ENCODE data around the gene SNAP29. TPM values are rescaled to one million over a fixed set of nuclear protein-coding genes. Genes with fewer than 3 reads are reported as not detected.

SNAP29 gene
- total and polyA plus RNA-seq, 9 of the 15 experiments (the other 6 are each of a cell fraction or from before 2014, with no cell fraction given) = 19.5 to 250 (median 75.9) TPM

DNA sequence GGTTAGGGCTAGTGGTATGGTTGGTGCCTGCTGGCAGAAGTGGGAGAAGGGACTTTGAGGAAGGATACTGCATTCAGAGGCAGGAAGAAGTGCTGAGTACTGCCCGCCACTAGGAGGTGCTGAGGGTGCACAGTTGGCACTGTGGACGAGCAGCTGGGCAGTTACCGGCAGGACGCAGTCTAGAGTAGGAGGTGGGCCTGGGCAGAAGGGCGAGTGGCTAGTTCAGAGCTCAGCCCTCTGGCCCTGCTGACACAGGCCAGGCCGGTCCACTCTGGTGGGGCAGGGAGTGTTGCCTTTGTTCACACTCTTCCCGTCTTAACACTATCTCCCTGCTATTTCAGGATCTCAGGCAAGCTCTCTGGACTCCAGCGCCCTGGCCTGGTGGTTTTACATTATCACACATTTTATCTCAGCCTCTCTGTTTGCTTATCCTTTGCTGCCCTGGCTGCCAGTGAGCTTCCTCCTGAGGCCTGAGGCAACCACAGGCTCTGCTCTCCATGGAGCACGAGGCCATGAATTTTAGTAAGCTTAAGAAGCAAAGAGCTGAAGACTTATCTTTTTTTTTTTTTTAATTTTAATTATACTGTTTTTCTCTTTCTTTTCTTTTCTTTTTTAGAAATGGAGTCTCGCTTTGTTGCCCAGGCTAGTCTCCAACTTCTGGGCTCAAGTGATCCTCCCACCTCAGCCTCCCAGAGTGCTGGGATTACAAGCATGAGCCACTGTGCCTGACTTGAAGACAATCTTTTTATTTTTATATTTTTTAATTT is 26.9 kb downstream of the SNAP29 start (continued):
- TF ChIP-seq, protein P1, sequence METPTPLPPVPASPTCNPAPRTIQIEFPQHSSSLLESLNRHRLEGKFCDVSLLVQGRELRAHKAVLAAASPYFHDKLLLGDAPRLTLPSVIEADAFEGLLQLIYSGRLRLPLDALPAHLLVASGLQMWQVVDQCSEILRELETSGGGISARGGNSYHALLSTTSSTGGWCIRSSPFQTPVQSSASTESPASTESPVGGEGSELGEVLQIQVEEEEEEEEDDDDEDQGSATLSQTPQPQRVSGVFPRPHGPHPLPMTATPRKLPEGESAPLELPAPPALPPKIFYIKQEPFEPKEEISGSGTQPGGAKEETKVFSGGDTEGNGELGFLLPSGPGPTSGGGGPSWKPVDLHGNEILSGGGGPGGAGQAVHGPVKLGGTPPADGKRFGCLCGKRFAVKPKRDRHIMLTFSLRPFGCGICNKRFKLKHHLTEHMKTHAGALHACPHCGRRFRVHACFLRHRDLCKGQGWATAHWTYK (CRISPR knock-in tag; IDR thresholded peaks at IDR 0.05) = peak; percentile 98
- TF ChIP-seq, protein P2, sequence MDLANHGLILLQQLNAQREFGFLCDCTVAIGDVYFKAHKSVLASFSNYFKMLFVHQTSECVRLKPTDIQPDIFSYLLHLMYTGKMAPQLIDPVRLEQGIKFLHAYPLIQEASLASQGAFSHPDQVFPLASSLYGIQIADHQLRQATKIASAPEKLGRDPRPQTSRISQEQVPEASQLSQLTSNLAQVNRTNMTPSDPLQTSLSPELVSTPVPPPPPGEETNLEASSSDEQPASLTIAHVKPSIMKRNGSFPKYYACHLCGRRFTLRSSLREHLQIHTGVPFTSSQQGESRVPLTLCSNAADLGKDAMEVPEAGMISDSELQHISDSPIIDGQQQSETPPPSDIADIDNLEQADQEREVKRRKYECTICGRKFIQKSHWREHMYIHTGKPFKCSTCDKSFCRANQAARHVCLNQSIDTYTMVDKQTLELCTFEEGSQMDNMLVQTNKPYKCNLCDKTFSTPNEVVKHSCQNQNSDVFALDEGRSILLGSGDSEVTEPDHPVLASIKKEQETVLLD (IDR thresholded peaks at IDR 0.05) = peak; percentile 95
- TF ChIP-seq NR2C2 (CRISPR knock-in tag; IDR thresholded peaks at IDR 0.05) (peak; percentile 77; the same call in 1 of the 2 replicates), NR2C2 (tag; IDR thresholded peaks at IDR 0.05) (no peak; the same call in 1 of the 2 replicates), ZNF668 (CRISPR knock-in tag; IDR thresholded peaks at IDR 0.05) (peak; percentile 73; the same call in 1 of the 2 replicates), TBL1XR1 (IDR thresholded peaks at IDR 0.05; ENCODE audit: low read length in 2 of 2) (peak; percentile 46 to 81; a peak in 3 of 4 replicates), NEUROD1 (IDR thresholded peaks at IDR 0.05; ENCODE audit: borderline replicate concordance, low read depth, low read length, partially characterized antibody) (peak; percentile 66), ZZZ3 (IDR thresholded peaks at IDR 0.05) (no peak)
- TF ChIP-seq, protein P3, sequence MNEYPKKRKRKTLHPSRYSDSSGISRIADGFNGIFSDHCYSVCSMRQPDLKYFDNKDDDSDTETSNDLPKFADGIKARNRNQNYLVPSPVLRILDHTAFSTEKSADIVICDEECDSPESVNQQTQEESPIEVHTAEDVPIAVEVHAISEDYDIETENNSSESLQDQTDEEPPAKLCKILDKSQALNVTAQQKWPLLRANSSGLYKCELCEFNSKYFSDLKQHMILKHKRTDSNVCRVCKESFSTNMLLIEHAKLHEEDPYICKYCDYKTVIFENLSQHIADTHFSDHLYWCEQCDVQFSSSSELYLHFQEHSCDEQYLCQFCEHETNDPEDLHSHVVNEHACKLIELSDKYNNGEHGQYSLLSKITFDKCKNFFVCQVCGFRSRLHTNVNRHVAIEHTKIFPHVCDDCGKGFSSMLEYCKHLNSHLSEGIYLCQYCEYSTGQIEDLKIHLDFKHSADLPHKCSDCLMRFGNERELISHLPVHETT (CRISPR knock-in tag; conservative IDR thresholded peaks at IDR 0.05 in 1 of 2, IDR thresholded peaks at IDR 0.05 in 1 of 2) = peak in 1 of 2 experiments; percentile 84; a peak in 2 of 4 replicates
- TF ChIP-seq, protein P4, sequence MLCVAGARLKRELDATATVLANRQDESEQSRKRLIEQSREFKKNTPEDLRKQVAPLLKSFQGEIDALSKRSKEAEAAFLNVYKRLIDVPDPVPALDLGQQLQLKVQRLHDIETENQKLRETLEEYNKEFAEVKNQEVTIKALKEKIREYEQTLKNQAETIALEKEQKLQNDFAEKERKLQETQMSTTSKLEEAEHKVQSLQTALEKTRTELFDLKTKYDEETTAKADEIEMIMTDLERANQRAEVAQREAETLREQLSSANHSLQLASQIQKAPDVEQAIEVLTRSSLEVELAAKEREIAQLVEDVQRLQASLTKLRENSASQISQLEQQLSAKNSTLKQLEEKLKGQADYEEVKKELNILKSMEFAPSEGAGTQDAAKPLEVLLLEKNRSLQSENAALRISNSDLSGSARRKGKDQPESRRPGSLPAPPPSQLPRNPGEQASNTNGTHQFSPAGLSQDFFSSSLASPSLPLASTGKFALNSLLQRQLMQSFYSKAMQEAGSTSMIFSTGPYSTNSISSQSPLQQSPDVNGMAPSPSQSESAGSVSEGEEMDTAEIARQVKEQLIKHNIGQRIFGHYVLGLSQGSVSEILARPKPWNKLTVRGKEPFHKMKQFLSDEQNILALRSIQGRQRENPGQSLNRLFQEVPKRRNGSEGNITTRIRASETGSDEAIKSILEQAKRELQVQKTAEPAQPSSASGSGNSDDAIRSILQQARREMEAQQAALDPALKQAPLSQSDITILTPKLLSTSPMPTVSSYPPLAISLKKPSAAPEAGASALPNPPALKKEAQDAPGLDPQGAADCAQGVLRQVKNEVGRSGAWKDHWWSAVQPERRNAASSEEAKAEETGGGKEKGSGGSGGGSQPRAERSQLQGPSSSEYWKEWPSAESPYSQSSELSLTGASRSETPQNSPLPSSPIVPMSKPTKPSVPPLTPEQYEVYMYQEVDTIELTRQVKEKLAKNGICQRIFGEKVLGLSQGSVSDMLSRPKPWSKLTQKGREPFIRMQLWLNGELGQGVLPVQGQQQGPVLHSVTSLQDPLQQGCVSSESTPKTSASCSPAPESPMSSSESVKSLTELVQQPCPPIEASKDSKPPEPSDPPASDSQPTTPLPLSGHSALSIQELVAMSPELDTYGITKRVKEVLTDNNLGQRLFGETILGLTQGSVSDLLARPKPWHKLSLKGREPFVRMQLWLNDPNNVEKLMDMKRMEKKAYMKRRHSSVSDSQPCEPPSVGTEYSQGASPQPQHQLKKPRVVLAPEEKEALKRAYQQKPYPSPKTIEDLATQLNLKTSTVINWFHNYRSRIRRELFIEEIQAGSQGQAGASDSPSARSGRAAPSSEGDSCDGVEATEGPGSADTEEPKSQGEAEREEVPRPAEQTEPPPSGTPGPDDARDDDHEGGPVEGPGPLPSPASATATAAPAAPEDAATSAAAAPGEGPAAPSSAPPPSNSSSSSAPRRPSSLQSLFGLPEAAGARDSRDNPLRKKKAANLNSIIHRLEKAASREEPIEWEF (CRISPR knock-in tag; IDR thresholded peaks at IDR 0.05) = peak; percentile 76; the same call in 1 of the 2 replicates
- TF ChIP-seq, protein P5, sequence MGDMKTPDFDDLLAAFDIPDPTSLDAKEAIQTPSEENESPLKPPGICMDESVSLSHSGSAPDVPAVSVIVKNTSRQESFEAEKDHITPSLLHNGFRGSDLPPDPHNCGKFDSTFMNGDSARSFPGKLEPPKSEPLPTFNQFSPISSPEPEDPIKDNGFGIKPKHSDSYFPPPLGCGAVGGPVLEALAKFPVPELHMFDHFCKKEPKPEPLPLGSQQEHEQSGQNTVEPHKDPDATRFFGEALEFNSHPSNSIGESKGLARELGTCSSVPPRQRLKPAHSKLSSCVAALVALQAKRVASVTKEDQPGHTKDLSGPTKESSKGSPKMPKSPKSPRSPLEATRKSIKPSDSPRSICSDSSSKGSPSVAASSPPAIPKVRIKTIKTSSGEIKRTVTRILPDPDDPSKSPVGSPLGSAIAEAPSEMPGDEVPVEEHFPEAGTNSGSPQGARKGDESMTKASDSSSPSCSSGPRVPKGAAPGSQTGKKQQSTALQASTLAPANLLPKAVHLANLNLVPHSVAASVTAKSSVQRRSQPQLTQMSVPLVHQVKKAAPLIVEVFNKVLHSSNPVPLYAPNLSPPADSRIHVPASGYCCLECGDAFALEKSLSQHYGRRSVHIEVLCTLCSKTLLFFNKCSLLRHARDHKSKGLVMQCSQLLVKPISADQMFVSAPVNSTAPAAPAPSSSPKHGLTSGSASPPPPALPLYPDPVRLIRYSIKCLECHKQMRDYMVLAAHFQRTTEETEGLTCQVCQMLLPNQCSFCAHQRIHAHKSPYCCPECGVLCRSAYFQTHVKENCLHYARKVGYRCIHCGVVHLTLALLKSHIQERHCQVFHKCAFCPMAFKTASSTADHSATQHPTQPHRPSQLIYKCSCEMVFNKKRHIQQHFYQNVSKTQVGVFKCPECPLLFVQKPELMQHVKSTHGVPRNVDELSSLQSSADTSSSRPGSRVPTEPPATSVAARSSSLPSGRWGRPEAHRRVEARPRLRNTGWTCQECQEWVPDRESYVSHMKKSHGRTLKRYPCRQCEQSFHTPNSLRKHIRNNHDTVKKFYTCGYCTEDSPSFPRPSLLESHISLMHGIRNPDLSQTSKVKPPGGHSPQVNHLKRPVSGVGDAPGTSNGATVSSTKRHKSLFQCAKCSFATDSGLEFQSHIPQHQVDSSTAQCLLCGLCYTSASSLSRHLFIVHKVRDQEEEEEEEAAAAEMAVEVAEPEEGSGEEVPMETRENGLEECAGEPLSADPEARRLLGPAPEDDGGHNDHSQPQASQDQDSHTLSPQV (IDR thresholded peaks at IDR 0.05) = no peak
